ENCODE measurements around the gene PACSIN2.

Gene PACSIN2

GRCh38 chr22:42994917-42995562 lies 19.9 kb downstream of the PACSIN2 start:
- Histone ChIP-seq H4K20me1 (ENCODE audit: insufficient read depth, low read length) (peaks cover 71% of the 10 kb centered on the region), H3K4me1 (ENCODE audit: insufficient read depth, low read length) (no peaks in the 10 kb centered on the region), H3K9ac (ENCODE audit: low read depth, low read length) (no peak overlapping the region)

GRCh38 chr22:42994276-42994916 lies 20.6 kb downstream of the PACSIN2 start:
- no peak for ATAC-seq (ENCODE audit: insufficient read depth, low read depth)
- TF ChIP-seq CTCF (IDR thresholded peaks at IDR 0.05; ENCODE audit: borderline replicate concordance, extremely low read depth, low read length, poor library complexity, severe bottlenecking) (no peak), EZH2 (IDR thresholded peaks at IDR 0.05; ENCODE audit: borderline replicate concordance, low read depth, low read length, severe bottlenecking) (no peak)
- no peak for DNase-seq
- Histone ChIP-seq H3K9ac (ENCODE audit: low read depth, low read length) (no peak overlapping the region), H3K27me3 (ENCODE audit: insufficient read depth, low read length, poor library complexity) (no peaks in the 10 kb centered on the region), H3K27ac (ENCODE audit: low read length) (no peak overlapping the region), H3K79me2 (ENCODE audit: insufficient read depth, low read length) (peaks cover 91% of the 10 kb centered on the region), H4K20me1 (ENCODE audit: insufficient read depth, low read length) (peaks cover 65% of the 10 kb centered on the region), H3K4me1 (ENCODE audit: insufficient read depth, low read length) (no peaks in the 10 kb centered on the region), H3K4me3 (ENCODE audit: low read depth in 1 of 2, low read length in 2 of 2) (no peak overlapping the region), H2AFZ (ENCODE audit: low read depth, low read length) (no peak overlapping the region), H3K9me3 (ENCODE audit: insufficient read depth, low read length, severe bottlenecking) (no peaks in the 10 kb centered on the region), H3K36me3 (ENCODE audit: insufficient read depth, low read length) (peaks cover 15% of the 10 kb centered on the region), H3K4me2 (ENCODE audit: insufficient read depth, low read length) (no peak overlapping the region)

More at GRCh38 chr22:42994917-42995562, 19.9 kb downstream of the PACSIN2 start:
- Histone ChIP-seq H3K9me3 (ENCODE audit: insufficient read depth, low read length, severe bottlenecking) (no peaks in the 10 kb centered on the region), H3K4me3 (ENCODE audit: low read depth in 1 of 2, low read length in 2 of 2) (no peak overlapping the region), H3K36me3 (ENCODE audit: insufficient read depth, low read length) (peaks cover 15% of the 10 kb centered on the region), H2AFZ (ENCODE audit: low read depth, low read length) (no peak overlapping the region), H3K4me2 (ENCODE audit: insufficient read depth, low read length) (no peak overlapping the region), H3K27me3 (ENCODE audit: insufficient read depth, low read length, poor library complexity) (no peaks in the 10 kb centered on the region), H3K79me2 (ENCODE audit: insufficient read depth, low read length) (peaks cover 96% of the 10 kb centered on the region), H3K27ac (ENCODE audit: low read length) (no peak overlapping the region)
- no peak for TF ChIP-seq CTCF (IDR thresholded peaks at IDR 0.05; ENCODE audit: borderline replicate concordance, extremely low read depth, low read length, poor library complexity, severe bottlenecking)
- TF ChIP-seq EZH2 (IDR thresholded peaks at IDR 0.05; ENCODE audit: borderline replicate concordance, low read depth, low read length, severe bottlenecking), result no peak
- ATAC-seq (ENCODE audit: insufficient read depth, low read depth) (no peak), DNase-seq (no peak)

- Histone ChIP-seq H3K27ac (ENCODE audit: low read length) (no peak overlapping the region), H3K9ac (ENCODE audit: low read depth, low read length) (no peak overlapping the region), H3K4me1 (ENCODE audit: insufficient read depth, low read length) (no peaks in the 10 kb centered on the region), H3K27me3 (ENCODE audit: insufficient read depth, low read length, poor library complexity) (no peaks in the 10 kb centered on the region), H3K9me3 (ENCODE audit: insufficient read depth, low read length, severe bottlenecking) (no peaks in the 10 kb centered on the region), H3K4me3 (ENCODE audit: low read depth in 1 of 2, low read length in 2 of 2) (no peak overlapping the region), H3K79me2 (ENCODE audit: insufficient read depth, low read length) (peaks cover 89% of the 10 kb centered on the region), H3K4me2 (ENCODE audit: insufficient read depth, low read length) (no peak overlapping the region), H3K36me3 (ENCODE audit: insufficient read depth, low read length) (peaks cover 15% of the 10 kb centered on the region), H4K20me1 (ENCODE audit: insufficient read depth, low read length) (peaks cover 59% of the 10 kb centered on the region), H2AFZ (ENCODE audit: low read depth, low read length) (no peak overlapping the region)
- ATAC-seq (ENCODE audit: insufficient read depth, low read depth) (no peak), DNase-seq (no peak)
- no peak for TF ChIP-seq EZH2 (IDR thresholded peaks at IDR 0.05; ENCODE audit: borderline replicate concordance, low read depth, low read length, severe bottlenecking)
- no peak for TF ChIP-seq CTCF (IDR thresholded peaks at IDR 0.05; ENCODE audit: borderline replicate concordance, extremely low read depth, low read length, poor library complexity, severe bottlenecking)
Observed at GRCh38 chr22:42993651-42994275, 21.2 kb downstream of the PACSIN2 start.
